Stimulated activated CD8-positive, alpha-beta memory T cell treated with anti-CD3 and anti-CD28 coated beads, Interleukin-7, amount 100 ng/mL, for 24 hours (primary cell): ENCODE measurements around the gene MRFAP1L1.
A peak's percentile ranks its signal among the peaks of the same experiment; 100 is the strongest.

ENCODE experiments used
- DNase-seq: peaks from one replicate; pipeline ENCODE4 v3.0.0-alpha.2; 2020; ENCODE audit warnings: low read depth

The MRFAP1L1 gene

GRCh38 chr4:6716018-6716911, 6.6 kb upstream of the MRFAP1L1 start, which contains the start of gene BLOC1S4:
BLOC1S4 (plus strand) TSS chr4:6716174; CDS start chr4:6716210, 36 bp downstream.
- DNase-seq, result peak; percentile 61

DNA sequence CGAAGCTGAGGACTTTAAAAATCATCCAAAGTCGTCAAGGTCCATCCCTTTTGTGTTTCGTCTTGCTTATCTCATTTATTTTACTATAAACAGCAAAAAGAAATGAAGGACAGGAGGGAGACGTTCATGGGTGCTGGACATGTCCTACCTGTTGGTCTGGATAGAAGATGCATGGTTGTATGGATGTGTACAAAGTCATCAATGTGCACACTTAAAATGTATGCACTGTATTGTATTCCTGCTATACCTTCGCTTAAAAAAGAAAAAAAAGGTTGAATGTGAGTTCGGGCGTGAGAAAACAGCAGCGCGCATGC, 6.0 kb upstream of the MRFAP1L1 start:
- DNase-seq, result no peak

DNA sequence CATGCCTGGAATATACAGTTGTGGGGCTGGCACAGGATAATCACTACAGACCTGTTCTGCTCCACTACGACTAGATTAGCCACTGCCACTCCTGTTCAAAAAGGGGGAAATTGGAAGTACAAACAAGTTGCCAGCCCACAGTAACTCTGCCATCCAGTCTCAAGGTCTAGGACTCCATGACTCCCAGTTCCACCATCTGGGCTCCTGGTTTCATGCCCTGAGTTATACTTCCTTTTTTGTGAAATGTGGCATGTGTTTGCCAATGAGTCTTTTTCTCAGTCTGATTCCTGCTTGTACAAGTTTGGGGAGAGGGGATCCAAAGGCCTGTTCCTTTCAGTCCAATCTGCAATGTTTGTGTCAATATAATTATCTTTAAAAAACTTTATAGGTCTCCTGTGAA, 5.3 kb upstream of the MRFAP1L1 start:
- no peak for DNase-seq

- no peak for DNase-seq
These were observed 1.3 kb upstream of the MRFAP1L1 start for GRCh38 chr4:6710996-6711395.

DNA sequence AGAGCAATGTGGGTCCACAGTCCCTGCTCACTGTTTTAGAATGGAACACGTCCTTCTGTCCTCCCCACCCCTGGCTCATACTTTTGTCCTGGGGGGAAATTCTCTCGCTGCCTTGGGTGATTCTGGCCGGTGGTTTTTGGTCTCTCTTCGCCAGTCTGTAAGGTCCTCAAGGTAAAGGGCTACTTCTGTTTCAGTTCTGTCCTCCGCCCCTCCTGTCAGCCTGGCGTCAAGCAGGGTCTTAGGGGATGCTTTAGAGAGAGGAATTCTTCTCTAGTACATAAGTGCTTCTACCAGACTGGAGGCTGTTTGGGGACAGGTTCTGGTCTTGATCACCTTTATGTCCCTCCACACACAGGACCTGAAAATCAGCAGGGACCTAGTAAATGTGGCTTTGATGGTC, 617 bp upstream of the MRFAP1L1 start:
- DNase-seq, result no peak

- DNase-seq, result no peak
These were observed 3.5 kb downstream of the MRFAP1L1 start for GRCh38 chr4:6706173-6706572.

GRCh38 chr4:6705646-6706045, 4.0 kb downstream of the MRFAP1L1 start:
- DNase-seq, result no peak

- no peak for DNase-seq
These were observed 5.9 kb downstream of the MRFAP1L1 start for GRCh38 chr4:6703786-6704185.

GRCh38 chr4:6702761-6703160, 6.9 kb downstream of the MRFAP1L1 start:
- DNase-seq, result no peak

- DNase-seq, result no peak
These were observed 8.3 kb downstream of the MRFAP1L1 start for GRCh38 chr4:6701371-6701770.

DNA sequence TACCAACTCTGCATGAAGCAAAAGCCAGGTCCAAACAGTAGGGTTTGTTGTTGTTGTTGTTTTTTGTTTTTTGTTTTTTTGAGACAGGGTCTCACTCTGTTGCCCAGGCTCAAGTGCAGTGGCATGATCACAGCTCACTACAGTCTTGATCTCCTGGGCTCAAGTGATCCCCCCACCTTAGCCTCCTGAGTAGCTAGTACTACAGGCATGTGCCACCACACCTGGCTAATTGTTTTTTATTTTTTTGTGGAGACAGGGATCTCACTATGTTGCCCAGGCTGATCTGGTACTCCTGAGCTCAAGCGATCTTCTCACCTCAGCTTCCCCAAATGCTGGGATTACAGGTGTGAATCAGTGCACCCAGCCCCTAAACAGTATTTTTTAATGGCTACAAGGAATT, 9.8 kb downstream of the MRFAP1L1 start:
- no peak for DNase-seq

DNA sequence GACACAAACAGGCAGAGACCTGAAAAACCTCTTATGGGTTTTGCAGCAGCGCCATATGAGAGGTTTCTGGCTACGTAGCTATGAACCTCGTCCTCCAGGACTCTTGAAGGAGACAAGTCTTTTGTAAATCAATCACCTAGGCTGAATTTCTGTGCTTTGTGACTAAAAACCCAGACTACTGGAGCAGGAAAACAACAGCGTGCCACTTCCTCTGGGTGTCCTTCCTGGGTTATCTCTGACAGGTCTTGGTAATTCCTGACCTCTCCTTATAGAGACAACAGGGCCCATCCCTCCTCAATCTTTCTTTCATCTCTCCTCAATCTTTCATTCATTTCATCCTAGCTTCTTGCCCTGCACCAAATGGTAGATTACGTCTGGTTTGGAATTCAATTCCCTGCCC, 10.3 kb downstream of the MRFAP1L1 start:
- no peak for DNase-seq

- DNase-seq, result no peak
These were observed 12.5 kb downstream of the MRFAP1L1 start for GRCh38 chr4:6697131-6697530.

GRCh38 chr4:6696611-6697010, 13.1 kb downstream of the MRFAP1L1 start:
- no peak for DNase-seq

DNA sequence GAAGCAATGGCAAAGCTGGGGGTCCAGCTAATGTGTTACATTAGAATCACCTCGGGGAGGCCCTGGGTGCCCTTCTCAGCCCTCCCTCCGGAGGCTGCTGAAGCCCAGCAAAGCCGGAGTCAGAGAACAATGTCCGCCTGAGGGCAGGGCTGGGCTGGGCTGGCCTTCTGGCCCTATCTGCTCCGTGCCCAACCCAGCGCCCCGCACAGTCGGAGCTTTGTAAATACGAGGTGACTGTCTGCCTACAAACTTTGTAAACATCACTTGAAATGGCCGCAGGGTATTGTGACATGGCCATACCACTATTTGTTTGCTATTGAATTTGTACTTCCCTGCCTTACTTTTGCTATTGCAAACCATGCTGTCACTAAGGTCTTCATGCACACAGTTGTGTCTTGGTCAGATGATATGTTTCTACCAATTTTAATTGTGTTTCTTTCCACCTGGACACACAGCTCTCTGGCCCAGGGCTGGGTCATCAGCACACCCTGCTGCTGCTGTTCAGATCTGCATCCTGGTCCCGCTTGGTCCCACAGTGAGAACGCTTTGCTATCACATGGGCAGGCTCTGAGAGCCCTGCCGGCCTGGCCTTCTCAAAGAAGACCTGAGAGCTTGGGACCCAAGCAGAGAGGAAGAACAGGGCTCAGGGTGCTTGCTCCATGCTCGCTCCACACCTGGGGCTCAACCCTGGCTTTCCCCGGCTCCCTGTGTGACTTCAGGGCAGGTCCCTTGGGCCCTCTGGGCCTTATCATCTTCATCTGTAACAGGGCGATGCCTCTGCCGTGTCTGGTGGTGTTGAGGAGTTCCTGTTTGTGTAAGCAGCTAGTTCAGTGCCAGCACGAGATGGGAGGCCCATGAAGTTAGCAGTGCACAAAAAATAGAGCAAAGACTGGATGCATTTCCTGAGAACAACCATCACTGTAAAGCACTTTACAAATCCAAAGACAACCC, 13.7 kb downstream of the MRFAP1L1 start:
- no peak for DNase-seq

DNA sequence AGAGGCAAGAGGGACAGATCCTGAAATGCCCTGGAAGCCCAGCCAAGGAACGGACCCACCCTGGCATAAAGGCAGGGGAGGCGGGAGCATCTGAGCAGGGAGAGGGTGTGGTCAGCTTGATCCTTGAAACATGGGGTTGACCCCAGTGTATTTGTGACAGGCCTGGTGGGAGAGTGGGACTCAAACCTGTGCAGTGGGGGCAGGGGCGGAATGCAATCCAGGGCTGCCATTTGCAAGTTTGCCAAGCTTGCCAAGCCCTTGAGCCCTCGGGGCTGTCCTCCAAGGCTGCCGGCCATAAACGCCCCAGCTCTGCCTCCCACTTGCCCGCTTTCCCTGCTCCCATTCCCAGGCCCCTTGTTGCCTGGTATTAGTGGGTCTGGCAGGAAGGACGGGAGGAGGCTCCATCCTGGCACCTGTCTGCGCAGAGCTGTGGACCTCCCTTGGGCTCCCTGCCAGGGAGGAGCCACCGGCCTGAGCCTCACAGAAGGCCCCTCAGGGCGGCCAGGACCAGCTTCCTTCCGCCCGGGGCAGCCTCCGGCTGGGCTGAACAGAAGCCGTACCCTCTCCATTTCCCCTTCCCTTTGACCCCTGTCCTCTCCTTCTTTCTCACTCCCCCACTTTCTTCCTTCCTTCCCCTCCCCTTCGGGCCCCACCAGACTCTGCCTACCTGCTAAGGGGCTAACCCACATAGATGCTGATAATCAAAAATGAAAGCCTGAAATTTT, 15.3 kb downstream of the MRFAP1L1 start:
- no peak for DNase-seq

- no peak for DNase-seq
These were observed 16.2 kb downstream of the MRFAP1L1 start, which contains the start of gene S100P for GRCh38 chr4:6693231-6694176. S100P (plus strand) TSS chr4:6693878; CDS start chr4:6693933, 55 bp downstream.

DNA sequence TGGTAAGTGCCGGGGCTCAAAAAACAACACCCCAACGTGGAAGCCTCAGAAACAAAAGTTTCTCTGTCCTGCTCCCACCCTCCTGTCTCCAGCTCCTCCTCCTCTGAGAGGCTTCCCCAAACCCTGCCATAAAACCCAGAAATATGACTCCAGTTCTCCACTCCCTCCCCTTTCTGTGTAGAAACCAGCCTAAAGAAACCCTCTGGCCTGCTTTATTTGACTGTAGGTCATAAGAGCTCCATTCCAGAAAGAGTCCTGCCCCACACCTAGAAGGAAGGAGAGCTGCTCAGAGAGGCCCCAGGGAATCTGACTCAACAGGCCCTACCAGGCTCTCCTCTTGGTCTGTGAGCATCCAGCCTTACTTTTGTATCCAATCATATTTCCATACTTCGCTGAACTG, 16.9 kb downstream of the MRFAP1L1 start:
- no peak for DNase-seq

GRCh38 chr4:6692379-6692778, 17.3 kb downstream of the MRFAP1L1 start:
- DNase-seq, result no peak

DNA sequence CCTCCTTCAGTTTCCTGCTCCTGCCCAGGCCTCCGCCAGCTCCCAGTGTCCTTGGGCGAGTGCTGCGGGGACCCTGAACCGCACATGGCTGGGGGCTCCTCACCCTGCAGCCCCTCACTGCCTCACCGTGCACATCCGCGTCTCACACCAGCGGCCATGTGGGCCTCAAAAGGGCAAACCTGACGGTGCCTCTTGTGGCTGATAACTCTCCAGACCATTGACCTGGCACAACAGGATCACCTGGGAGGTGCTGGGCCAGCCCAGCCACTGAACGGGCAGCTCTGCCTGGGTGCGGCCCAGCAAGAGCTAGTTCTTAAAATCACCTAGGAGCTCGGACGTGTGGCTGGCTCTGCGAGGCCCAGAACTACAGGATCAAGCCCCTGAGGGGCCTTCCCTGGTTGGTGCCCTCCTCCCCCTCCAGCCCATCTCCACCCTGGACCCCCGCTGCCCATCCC, 20.1 kb downstream of the MRFAP1L1 start:
- DNase-seq, result no peak
